Endothelial cell of umbilical vein (primary cell): ENCODE measurements around the gene MAST4.

Source experiments
- CTCF ChIP-seq, 2 donors: IDR thresholded peaks; 1 replicate in 1 of 2; 2 replicates in 1 of 2; pipeline ENCODE4 v1.5.1; 2011; ENCODE audit warnings: low read length in 2 of 2, mild to moderate bottlenecking in 2 of 2, moderate library complexity in 2 of 2, control low read depth in 1 of 2, inconsistent platforms in 1 of 2, low read depth in 1 of 2; ENCODE audit not compliant: insufficient read depth in 1 of 2; ENCODE audit errors: extremely low read depth in 1 of 2
- EZH2 ChIP-seq: IDR thresholded peaks from 2 replicates; pipeline ENCODE4 v1.6.1; 2012; ENCODE audit warnings: borderline replicate concordance, low read depth, mild to moderate bottlenecking, moderate library complexity, low read length, inconsistent platforms; ENCODE audit not compliant: severe bottlenecking
- JUN ChIP-seq: IDR thresholded peaks from 2 replicates; pipeline ENCODE4 v1.6.1; 2011; ENCODE audit warnings: borderline replicate concordance, low read depth; ENCODE audit not compliant: insufficient read length, insufficient read depth
- MYC ChIP-seq: IDR thresholded peaks from one replicate; pipeline ENCODE4 v1.6.1; 2011; ENCODE audit warnings: mild to moderate bottlenecking, low read depth, low read length

- TF ChIP-seq CTCF (IDR thresholded peaks at IDR 0.05; ENCODE audit: extremely low read depth in 1 of 2, insufficient read depth in 1 of 2, low read depth in 1 of 2, low read length in 2 of 2): no peak
- no peak for TF ChIP-seq MYC
- TF ChIP-seq EZH2: no peak
- TF ChIP-seq JUN: no peak
Measured at GRCh38 chr5:67178085-67178484, 581.9 kb downstream of the MAST4 start.
